Subcutaneous adipose tissue (tissue), 4 donors: ENCODE data around the gene DOCK4. TPM values are rescaled to one million over a fixed set of nuclear protein-coding genes. Genes with fewer than 3 reads are reported as not detected.

Experiments
- CTCF ChIP-seq: fragments of 450-650 bp; IDR thresholded peaks from one replicate; pipeline ENCODE4 v1.5.1; 2016; ENCODE audit warnings: low read depth, mild to moderate bottlenecking, control low read depth, antibody characterized with exemption, moderate library complexity
- total RNA-seq, 4 donors: library from RNA; depleted of rRNA; stranded (reverse); fragments of >200 nt; gene quantifications; one replicate each; pipeline ENCODE4 v1.1.0, GENCODE V29; 2016

The DOCK4 gene
- total RNA-seq, 4 donors from 2014 or later: 44.3 to 59.3 (median 52.5) TPM

- TF ChIP-seq CTCF: no peak
These were observed 443.4 kb downstream of the DOCK4 start for GRCh38 chr7:111762799-111763198.

GRCh38 chr7:111762211-111762610 lies 444.0 kb downstream of the DOCK4 start:
- no peak for TF ChIP-seq CTCF

GRCh38 chr7:111760043-111760442 lies 446.2 kb downstream of the DOCK4 start:
- no peak for TF ChIP-seq CTCF

- TF ChIP-seq CTCF: no peak
These were observed 447.9 kb downstream of the DOCK4 start for GRCh38 chr7:111758332-111758731.

GRCh38 chr7:111756687-111757178 lies 449.5 kb downstream of the DOCK4 start:
- no peak for TF ChIP-seq CTCF

- TF ChIP-seq CTCF: no peak
These were observed 450.8 kb downstream of the DOCK4 start for GRCh38 chr7:111755383-111755782.

- TF ChIP-seq CTCF: no peak
These were observed 452.2 kb downstream of the DOCK4 start for GRCh38 chr7:111753968-111754367.
